HG03442 (cell line): ENCODE results near the gene RSPH1.
A peak's percentile ranks its signal among the peaks of the same experiment; 100 is the strongest.

ENCODE experiments used
- ATAC-seq: cut with Tn5 transposase; IDR thresholded peaks from one replicate; pipeline ENCODE4 v1.9.1; 2021; ENCODE audit warnings: mild to moderate bottlenecking, moderate library complexity; ENCODE audit not compliant: unreplicated experiment

The RSPH1 gene

DNA sequence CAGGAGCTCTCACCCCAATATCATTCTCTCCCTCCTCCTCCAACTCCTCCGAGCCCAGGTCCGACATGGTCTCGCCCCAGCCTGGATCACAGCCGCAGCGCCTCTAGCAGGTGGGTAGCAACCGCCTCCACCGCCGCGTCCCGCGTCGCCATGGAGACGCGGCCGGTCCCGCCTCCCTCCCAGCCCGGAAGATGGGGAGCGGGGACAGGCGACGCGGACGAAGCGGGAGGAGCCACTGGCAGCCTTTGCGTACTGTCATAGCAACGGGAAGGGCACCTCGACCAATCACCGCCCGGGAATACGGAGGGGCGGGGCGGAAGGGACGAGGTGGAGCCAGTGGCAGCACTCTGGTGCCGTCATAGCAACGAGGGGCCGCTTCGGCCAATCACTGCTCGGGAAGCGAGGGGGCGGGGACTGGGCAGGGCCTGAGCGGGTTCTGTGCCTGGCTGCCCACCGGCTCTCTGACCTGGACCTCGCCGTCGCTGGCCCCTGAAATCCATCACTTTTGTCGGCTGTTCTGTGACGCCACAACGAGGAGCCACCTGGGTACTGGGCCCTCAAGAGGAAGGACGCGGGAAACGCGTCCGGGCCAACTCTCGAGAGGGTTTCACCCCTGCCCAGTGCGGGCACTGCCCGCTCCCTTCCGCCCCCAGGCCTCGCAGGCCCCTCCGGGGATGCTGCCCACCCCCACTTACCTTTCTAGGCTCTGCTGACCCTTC, at the start of gene RSPH1:
TSS of gene RSPH1 (minus strand) at position 105 of the 719 bp plus-strand sequence. CDS start at position 67, 38 bp downstream.
- peak; percentile 96 for ATAC-seq

- no peak for ATAC-seq
These were observed 49.7 kb upstream of the RSPH1 start for GRCh38 chr21:42545745-42546144.

GRCh38 chr21:42545317-42545716, 49.3 kb upstream of the RSPH1 start:
- no peak for ATAC-seq

GRCh38 chr21:42544544-42544943, 48.5 kb upstream of the RSPH1 start:
- ATAC-seq: no peak

GRCh38 chr21:42543106-42543847, 47.3 kb upstream of the RSPH1 start:
- ATAC-seq: no peak

DNA sequence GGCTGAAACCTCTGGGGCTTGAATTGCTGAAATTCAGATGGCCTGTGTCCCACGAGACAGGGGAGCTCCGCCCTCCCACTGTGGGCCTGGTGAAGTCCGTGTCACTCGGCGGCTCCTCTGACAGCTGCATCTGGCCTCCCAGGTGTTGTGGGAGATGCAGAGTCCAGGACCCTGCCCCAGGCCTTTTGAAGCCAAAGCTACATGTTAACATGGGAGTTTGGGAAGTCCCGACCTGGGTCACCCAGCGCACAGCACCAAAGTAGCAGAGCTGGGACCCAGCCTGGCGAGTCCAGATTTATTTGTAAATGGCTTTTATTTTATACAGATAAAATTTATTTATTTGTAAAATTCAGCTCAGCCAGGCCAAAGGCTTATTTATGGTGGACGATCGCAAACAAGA, 46.6 kb upstream of the RSPH1 start:
- ATAC-seq: no peak

- no peak for ATAC-seq
These were observed 46.2 kb upstream of the RSPH1 start for GRCh38 chr21:42542196-42542595.

- ATAC-seq: no peak
These were observed 45.6 kb upstream of the RSPH1 start for GRCh38 chr21:42541618-42542017.

DNA sequence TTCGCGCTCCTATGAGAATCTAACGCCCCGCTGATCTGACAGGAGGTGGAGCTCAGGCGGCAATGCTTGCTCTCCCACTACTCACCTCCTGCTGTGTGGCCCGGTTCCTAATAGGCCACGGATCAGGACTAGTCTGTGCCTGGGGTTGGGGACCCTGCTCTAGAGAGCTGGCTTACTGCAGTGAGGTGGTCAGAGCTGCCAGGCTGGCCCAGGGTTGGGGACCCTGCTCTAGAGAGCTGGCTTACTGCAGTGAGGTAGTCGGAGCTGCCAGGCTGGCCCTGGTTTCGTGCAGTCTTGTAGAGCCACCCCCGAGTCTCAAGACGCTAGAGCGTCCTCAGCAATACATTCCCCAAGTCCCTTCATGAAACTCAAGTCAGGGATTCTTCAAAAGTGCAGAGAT, 45.1 kb upstream of the RSPH1 start:
- no peak for ATAC-seq

- ATAC-seq: no peak
These were observed 44.4 kb upstream of the RSPH1 start for GRCh38 chr21:42540396-42540795.

DNA sequence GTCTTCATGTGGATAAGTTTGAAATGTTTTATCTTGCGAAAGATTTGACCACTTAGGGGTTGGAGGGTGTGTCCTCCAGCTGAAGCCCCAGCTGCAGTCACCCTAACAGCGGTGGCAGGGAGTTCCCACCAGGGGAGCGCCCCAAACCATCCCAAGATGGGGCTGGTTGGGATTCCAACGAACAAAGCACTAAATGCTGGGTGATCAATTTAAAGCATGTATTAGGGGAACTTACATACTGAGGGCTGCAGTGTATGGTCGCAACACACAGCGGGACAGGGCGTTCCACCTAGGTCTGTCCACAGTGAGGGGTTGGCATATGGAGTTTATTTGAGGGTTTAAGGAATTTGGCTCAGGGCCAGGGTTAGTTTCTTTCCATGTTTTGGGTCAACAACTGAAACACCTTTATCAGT, 43.9 kb upstream of the RSPH1 start:
- no peak for ATAC-seq

- no peak for ATAC-seq
These were observed 43.3 kb upstream of the RSPH1 start for GRCh38 chr21:42539342-42539741.

DNA sequence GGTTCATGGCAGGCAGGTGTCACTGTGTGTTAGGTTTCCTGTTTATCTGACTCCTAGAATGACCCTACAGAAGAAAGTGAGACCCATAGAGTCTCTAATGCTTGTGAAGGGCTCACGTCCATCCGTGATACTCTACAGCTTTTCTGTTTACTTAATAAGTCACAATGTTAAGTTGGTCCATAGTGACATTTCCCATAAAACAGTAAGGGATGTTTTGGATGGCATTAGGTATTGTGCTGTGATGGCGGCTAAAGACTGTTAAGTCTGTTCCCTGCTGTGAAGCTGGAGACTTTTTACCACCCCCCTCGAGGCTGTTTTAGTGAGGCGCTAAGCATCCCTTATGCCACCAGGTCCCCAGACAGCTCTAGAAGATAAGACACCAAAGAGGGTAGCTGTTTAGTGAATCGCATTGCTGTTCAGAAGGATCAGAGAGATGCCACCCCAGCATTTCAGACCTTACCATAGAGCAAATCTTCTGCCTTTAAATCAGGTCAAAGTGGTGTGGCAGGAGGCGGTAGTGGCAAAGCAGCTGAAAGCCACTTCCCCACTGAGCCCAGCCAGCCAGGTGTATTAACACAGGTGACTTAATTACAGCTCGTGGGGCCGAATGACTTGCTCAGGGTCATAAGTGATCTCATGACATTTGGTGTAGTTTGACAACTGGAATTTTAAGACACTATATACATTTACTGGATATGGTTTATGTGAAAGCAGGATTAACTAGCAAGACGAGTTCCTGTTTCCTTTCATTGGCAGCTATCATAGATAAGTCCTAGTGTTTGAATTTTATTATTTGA, 42.7 kb upstream of the RSPH1 start:
- ATAC-seq: no peak

DNA sequence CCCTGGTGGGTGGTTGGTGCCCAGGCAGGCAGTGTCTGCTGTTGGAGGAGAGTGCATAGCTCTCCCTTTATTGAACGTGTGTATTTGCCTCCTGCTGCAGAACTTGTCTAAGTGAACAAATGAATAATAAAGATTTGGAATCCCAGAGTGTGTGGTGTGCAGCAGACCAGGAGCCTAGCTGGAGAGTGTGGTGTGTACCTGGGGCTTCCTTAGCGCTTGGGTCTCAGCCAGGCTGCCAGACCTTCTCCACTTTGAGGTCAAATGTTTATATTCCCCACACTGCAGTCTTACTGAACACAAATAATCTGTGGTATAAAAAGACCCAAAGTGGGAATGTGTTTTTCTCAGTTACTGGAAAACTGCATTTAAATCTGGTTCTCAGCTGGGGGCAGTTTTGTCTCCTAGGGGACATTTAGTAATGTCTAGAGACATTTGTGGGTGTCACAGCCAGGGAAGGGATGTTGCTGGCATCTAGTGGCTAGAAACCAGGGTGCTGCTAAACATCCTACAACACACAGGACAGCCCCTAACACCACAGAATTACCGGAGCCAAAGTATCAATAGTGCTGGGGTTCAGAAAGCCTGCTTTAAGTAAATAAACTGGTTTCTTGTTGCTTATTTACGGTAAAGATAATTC, 41.2 kb upstream of the RSPH1 start:
- no peak for ATAC-seq

GRCh38 chr21:42536601-42537000, 40.6 kb upstream of the RSPH1 start:
- no peak for ATAC-seq

- no peak for ATAC-seq
These were observed 39.7 kb upstream of the RSPH1 start for GRCh38 chr21:42535602-42536171.

- ATAC-seq: no peak
These were observed 38.7 kb upstream of the RSPH1 start for GRCh38 chr21:42534421-42535378.

- ATAC-seq: no peak
These were observed 37.9 kb upstream of the RSPH1 start for GRCh38 chr21:42533963-42534355.

DNA sequence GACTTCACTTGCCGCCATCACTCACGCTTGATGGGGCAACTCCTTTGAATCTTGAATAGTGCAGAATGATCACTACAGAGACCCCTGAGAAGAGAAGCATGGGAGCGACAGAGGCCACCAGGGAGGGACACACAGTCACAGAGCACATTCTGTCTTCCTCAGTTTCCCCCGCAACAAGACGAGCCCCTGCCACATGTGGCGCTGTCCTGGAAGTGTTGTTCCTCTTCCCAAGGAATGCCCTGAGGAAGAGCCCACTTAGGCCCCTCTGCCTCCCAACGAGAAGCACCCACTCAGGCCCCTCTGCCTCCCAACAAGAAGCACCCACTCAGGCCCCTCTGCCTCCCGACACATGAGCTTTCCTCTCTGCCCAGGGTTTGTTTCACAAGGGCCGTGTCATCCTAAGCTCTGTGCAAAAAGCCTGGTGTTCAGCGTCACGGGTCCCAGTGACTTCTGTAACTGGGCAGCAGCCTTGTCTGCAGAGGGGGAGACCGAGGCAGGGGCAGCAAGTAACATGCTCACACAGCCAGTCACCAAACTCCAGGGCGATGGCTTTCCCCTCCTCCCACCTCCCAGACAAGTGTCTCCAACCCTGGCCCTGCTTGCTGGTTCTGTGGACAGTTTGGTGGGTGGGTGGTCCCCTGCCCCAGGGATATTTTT, 37.4 kb upstream of the RSPH1 start:
- no peak for ATAC-seq
